Choroid plexus epithelial cell (primary cell): ENCODE measurements around the gene MSGN1.
A peak's percentile ranks its signal among the peaks of the same experiment; 100 is the strongest.

Experiments
- DNase-seq: peaks from one replicate; pipeline ENCODE4 v3.0.0-alpha.2; 2010; ENCODE audit warnings: low read depth
- H3K4me3 ChIP-seq: 2 replicates; pipeline ENCODE4 v1.5.1; 2011; ENCODE audit warnings: low read depth, mild to moderate bottlenecking, control low read depth, low read length, moderate library complexity
- TF ChIP-seq, protein P1 (sequence below): conservative IDR thresholded peaks from 2 replicates; pipeline ENCODE4 v1.5.1; 2011; ENCODE audit warnings: low read depth, mild to moderate bottlenecking, control low read depth, inconsistent platforms, low read length, moderate library complexity

Gene MSGN1, protein sequence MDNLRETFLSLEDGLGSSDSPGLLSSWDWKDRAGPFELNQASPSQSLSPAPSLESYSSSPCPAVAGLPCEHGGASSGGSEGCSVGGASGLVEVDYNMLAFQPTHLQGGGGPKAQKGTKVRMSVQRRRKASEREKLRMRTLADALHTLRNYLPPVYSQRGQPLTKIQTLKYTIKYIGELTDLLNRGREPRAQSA

DNA sequence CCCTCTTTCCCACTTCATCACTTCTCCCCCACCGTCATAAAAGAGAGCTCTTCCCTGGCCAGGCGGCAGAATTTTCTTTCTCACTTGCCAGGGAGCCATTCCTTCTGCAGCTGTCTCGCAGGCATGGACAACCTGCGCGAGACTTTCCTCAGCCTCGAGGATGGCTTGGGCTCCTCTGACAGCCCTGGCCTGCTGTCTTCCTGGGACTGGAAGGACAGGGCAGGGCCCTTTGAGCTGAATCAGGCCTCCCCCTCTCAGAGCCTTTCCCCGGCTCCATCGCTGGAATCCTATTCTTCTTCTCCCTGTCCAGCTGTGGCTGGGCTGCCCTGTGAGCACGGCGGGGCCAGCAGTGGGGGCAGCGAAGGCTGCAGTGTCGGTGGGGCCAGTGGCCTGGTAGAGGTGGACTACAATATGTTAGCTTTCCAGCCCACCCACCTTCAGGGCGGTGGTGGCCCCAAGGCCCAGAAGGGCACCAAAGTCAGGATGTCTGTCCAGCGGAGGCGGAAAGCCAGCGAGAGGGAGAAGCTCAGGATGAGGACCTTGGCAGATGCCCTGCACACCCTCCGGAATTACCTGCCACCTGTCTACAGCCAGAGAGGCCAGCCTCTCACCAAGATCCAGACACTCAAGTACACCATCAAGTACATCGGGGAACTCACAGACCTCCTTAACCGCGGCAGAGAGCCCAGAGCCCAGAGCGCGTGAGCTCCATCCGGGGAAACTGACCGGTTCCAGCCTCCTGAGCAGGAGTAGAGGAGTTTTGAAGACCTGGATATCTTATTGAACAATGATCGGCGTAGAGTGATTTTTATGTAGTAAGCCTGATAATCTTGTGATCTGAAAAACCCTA is at the start of gene MSGN1:
TSS of gene MSGN1 (plus strand) at position 65 of the 850 bp plus-strand sequence. CDS start at position 124, 59 bp downstream.
- H3K4me3 ChIP-seq = no peak within 1 kb of the TSS
- no peak for DNase-seq
- TF ChIP-seq, protein P1, sequence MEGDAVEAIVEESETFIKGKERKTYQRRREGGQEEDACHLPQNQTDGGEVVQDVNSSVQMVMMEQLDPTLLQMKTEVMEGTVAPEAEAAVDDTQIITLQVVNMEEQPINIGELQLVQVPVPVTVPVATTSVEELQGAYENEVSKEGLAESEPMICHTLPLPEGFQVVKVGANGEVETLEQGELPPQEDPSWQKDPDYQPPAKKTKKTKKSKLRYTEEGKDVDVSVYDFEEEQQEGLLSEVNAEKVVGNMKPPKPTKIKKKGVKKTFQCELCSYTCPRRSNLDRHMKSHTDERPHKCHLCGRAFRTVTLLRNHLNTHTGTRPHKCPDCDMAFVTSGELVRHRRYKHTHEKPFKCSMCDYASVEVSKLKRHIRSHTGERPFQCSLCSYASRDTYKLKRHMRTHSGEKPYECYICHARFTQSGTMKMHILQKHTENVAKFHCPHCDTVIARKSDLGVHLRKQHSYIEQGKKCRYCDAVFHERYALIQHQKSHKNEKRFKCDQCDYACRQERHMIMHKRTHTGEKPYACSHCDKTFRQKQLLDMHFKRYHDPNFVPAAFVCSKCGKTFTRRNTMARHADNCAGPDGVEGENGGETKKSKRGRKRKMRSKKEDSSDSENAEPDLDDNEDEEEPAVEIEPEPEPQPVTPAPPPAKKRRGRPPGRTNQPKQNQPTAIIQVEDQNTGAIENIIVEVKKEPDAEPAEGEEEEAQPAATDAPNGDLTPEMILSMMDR = no peak

DNA sequence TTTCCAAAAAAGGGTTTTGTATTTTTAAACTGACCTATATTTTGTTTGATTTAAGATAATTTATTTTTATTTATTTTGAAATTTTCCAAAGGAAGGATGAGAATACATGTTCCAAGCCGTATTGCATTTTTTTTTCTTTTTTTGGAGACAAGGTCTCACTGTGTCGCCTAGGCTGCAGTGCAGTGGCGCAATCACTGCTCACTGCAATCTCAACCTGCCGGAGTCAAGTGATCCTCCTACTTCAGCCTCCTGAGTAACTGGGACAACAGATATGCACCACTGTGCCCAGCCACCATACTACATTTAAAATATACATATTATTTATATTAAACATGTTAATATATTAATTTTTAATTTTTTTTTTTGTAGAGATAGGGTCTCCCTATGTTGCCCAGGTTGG is 47.4 kb upstream of the MSGN1 start:
- no peak for DNase-seq
- TF ChIP-seq, protein P1 = no peak
- H3K4me3 ChIP-seq = no peak overlapping the region

DNA sequence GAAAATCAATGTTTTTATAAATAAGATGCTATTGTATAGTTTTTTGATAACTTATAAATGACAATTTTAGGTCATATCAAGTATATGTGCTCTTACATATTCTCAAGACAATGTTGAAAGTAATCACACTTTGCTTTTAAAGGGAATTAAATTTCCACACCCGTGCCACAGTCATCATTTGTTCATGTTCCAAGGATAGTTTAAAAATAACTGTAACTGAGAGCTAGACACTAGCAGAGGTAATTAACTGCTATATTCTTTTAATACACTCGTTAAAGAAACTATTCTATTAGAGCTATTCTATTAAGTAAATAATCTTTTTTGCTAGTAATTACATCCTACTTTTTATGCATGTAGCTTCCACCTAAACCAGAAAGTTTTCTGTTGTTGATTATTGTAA is 44.3 kb upstream of the MSGN1 start:
- no peak for DNase-seq
- no peak overlapping the region for H3K4me3 ChIP-seq
- TF ChIP-seq, protein P1 = no peak

DNA sequence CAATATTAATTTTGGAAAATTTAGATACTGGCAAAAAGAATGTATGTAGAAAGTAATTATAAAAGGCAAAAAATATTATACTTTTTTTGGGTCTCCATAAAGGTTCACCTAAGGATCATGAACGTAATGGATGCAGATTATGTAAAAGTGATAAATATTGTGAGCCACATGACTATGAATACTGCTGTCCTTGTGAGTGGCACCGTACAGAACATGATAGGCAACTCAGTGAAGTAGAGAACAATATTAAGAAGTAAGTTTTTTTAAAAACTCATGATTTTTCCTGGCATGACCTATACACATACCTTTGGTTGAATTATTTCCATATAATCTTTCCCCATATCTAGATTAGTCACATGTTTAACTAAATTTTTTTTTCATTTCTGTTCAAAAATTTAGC is 43.7 kb upstream of the MSGN1 start:
- DNase-seq = no peak
- H3K4me3 ChIP-seq = no peak overlapping the region
- TF ChIP-seq, protein P1 = no peak

DNA sequence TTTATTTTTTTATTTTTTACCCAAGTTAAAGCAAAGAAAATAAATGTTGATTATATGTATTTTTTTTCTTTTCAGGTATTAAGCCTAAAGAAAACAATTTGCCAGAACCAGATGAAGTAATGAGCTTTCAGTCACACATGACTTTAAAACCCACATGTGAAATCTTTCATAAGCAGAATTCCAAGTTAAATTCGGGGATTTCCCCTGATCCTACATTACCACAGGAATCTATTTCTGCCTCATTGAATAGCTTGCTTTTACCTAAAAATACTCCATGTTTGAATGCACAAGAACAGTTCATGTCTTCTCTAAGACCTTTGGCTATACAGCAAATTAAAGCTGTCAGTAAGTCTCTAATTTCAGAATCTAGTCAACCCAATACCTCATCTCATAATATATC is 35.7 kb upstream of the MSGN1 start:
- H3K4me3 ChIP-seq = no peak overlapping the region
- peak; percentile 27 for DNase-seq
- TF ChIP-seq, protein P1 = no peak

DNA sequence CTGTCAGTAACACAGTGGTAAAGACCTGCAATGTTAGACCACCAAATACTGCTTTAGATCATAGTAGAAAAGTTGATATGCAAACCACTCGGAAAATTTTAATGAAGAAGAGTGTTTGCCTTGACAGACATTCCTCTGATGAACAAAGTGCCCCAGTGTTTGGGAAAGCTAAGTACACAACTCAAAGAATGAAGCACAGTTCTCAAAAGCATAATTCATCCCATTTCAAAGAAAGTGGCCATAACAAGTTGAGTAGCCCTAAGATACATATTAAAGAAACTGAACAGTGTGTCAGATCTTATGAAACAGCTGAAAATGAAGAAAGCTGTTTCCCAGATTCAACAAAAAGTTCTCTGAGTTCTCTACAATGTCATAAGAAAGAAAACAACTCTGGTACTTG is 34.8 kb upstream of the MSGN1 start:
- TF ChIP-seq, protein P1 = no peak
- H3K4me3 ChIP-seq = no peak overlapping the region
- DNase-seq = no peak
